Measurements from ENCODE around the gene MS4A14. TPM values are rescaled to one million over a fixed set of nuclear protein-coding genes. Genes with fewer than 3 reads are reported as not detected.

Gene MS4A14
- total RNA-seq, 4 donors from 2014 or later: 1.2 to 3.4 (median 2.7) TPM; not detected in 1

DNA sequence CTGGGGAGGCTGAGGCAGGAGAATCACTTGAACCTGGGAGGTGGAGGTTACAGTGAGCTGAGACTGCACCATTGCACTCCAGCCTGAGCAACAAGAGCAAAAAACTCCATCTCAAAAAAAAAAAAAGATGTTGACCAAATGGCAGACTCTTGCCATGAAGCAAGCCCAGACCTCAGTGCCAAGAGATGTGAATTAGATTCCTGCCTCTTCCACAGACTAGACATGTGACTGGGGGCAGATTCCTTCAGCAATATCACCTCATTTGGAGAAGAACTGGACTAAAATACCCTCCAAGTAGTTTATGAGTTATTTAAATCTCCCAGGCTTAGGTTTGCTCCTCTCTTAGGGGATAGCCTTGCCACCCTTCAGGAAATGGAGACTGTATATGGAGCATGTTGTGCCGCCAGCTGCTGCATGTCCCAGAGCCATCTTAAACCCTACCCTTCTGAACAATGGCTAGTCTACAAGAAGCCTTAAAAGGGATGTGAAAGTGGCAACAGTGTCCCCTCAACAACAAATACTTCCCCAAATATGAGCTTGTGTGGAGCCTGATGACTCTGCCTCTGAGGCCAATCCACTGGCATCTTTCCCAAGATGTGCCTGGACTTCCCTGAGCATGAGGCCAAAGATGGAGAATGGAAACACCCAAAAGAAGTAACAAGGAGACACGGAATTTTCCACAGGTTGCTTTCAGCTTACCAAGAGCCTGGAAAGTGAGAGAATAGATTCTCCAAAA lies 18.7 kb upstream of the MS4A14 start:
- TF ChIP-seq POLR2AphosphoS5 (IDR thresholded peaks at IDR 0.05) (no peak), EP300 (IDR thresholded peaks at IDR 0.05; ENCODE audit: low read depth) (no peak), CTCF (IDR thresholded peaks at IDR 0.05) (no peak), POLR2A (IDR thresholded peaks at IDR 0.05) (no peak)
- no peaks in the 10 kb centered on the region for H3K27me3 ChIP-seq
- H3K4me3 ChIP-seq: no peak overlapping the region
- in situ Hi-C loops (cut with MboI; ENCODE audit: low pct_ligation_motif_present in 1 of 4, low pct_unique_long_range_greater_than_20kb in 1 of 4, low sequenced_read_pairs in 3 of 4) (no loop called here), intact Hi-C loops (cut with DNase I; ENCODE audit: low total_unique reads) (no loop called here)
- no peaks in the 10 kb centered on the region for H3K4me1 ChIP-seq
- H3K27ac ChIP-seq: peak overlapping the region; percentile 2 to 37 (median 26)
- no peaks in the 10 kb centered on the region for H3K36me3 ChIP-seq
- DNase-seq: peak; percentile 49
- no peaks in the 10 kb centered on the region for H3K9me3 ChIP-seq
- 80 to 81% methylated on average over 2 of the region's 2 CpGs for WGBS, 2 donors (ENCODE audit: low coverage in 1 of 2)

DNA sequence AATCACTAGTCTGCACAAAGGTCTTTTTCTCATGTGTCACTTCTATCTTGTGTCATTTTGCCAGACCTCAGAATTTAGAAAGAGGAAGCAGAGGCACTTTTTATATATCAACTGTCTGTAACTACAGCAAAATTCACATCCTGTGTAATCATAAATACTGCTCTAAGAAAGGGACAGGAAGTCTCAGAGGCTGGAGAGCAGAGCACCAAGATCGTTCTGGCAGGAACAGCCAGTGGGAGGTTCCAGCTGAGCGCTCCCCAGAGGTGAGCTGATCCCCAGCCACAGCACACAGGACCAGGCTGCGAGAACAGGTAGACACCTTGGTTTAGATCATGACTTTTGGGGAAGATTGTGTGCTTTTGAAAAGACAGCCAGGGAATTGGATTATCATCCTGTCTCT lies 17.9 kb upstream of the MS4A14 start, which contains the start of gene MS4A7:
TSS of gene MS4A7 (plus strand) at position 179 of the 400 bp plus-strand sequence. CDS start 4,610 bp downstream, outside the sequence.
- peak; percentile 44 for DNase-seq
- WGBS, 2 donors (ENCODE audit: low coverage in 1 of 2): 50% methylated on average over 3 of the region's 3 CpGs; no CpG with 5 or more reads in 1 of the 2 donors
- H3K36me3 ChIP-seq: no peaks in the 10 kb centered on the region
- no peaks in the 10 kb centered on the region for H3K27me3 ChIP-seq
- peak; percentile 62 for TF ChIP-seq POLR2A (IDR thresholded peaks at IDR 0.05)
- no peak for TF ChIP-seq EP300 (IDR thresholded peaks at IDR 0.05; ENCODE audit: low read depth)
- peak; percentile 31 to 74 (median 33) for TF ChIP-seq POLR2AphosphoS5 (IDR thresholded peaks at IDR 0.05)
- H3K9me3 ChIP-seq: no peaks in the 10 kb centered on the region
- intact Hi-C loops (cut with DNase I; ENCODE audit: low total_unique reads): no loop called here
- peak within 1 kb of the TSS in 1 of 4 donors; percentile 24 for H3K4me3 ChIP-seq
- in situ Hi-C loops (cut with MboI; ENCODE audit: low pct_ligation_motif_present in 1 of 4, low pct_unique_long_range_greater_than_20kb in 1 of 4, low sequenced_read_pairs in 3 of 4): no loop called here
- peak within 1 kb of the TSS; percentile 28 to 48 (median 43) for H3K27ac ChIP-seq
- H3K4me1 ChIP-seq: no peaks in the 10 kb centered on the region

DNA sequence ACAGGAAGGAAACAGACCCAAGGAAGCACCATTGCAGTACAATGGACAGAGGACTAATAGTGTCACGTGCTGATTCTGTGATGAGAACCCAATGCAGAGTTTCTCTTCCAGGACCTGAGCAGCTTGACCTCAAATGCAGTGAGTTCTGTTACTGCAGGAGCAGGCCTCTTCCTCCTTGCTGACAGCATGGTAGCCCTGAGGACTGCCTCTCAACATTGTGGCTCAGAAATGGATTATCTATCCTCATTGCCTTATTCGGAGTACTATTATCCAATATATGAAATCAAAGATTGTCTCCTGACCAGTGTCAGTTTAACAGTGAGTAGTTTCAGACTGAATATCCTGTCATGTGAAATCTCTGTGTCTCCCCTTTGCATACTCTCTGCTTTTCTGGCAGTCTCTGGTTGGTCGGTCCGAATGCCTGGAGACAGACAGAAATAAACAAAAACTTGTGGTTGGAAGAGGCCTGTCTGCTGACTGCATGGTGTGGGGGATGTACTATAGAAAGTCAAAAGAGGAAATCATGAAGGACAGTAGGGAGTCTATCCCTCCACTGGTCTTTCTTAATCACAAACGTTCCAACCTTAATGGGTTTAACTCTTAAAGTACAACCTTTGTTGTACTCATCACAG lies 6.9 kb upstream of the MS4A14 start:
- H3K4me1 ChIP-seq: no peaks in the 10 kb centered on the region
- intact Hi-C loops (cut with DNase I; ENCODE audit: low total_unique reads) (no loop called here), in situ Hi-C loops (cut with MboI; ENCODE audit: low pct_ligation_motif_present in 1 of 4, low pct_unique_long_range_greater_than_20kb in 1 of 4, low sequenced_read_pairs in 3 of 4) (no loop called here)
- H3K9me3 ChIP-seq: no peaks in the 10 kb centered on the region
- no peak overlapping the region for H3K4me3 ChIP-seq
- no peak for DNase-seq
- WGBS, 2 donors (ENCODE audit: low coverage in 1 of 2): 33 to 41% methylated on average over 2 to 5 of the region's 5 CpGs
- peak overlapping the region in 1 of 4 donors; percentile 12 for H3K27ac ChIP-seq
- no peaks in the 10 kb centered on the region for H3K27me3 ChIP-seq
- TF ChIP-seq POLR2AphosphoS5 (IDR thresholded peaks at IDR 0.05) (no peak), CTCF (IDR thresholded peaks at IDR 0.05) (no peak), POLR2A (IDR thresholded peaks at IDR 0.05) (no peak), EP300 (IDR thresholded peaks at IDR 0.05; ENCODE audit: low read depth) (no peak)
- H3K36me3 ChIP-seq: no peaks in the 10 kb centered on the region

- in situ Hi-C loops (cut with MboI; ENCODE audit: low pct_ligation_motif_present in 1 of 4, low pct_unique_long_range_greater_than_20kb in 1 of 4, low sequenced_read_pairs in 3 of 4) (no loop called here), intact Hi-C loops (cut with DNase I; ENCODE audit: low total_unique reads) (no loop called here)
- Histone ChIP-seq H3K9me3 (no peaks in the 10 kb centered on the region), H3K36me3 (no peaks in the 10 kb centered on the region), H3K27me3 (no peaks in the 10 kb centered on the region), H3K4me3 (no peak overlapping the region), H3K27ac (peak overlapping the region in 1 of 4 donors; percentile 12), H3K4me1 (no peaks in the 10 kb centered on the region)
- no peak for DNase-seq
- TF ChIP-seq POLR2AphosphoS5 (IDR thresholded peaks at IDR 0.05): no peak
- no peak for TF ChIP-seq POLR2A (IDR thresholded peaks at IDR 0.05)
- no peak for TF ChIP-seq CTCF (IDR thresholded peaks at IDR 0.05)
- no peak for TF ChIP-seq EP300 (IDR thresholded peaks at IDR 0.05; ENCODE audit: low read depth)
These were observed 5.8 kb upstream of the MS4A14 start for GRCh38 chr11:60390419-60390818.
